ENCODE data around the gene NRAP. TPM values are rescaled to one million over a fixed set of nuclear protein-coding genes. Genes with fewer than 3 reads are reported as not detected.

NRAP gene
- total RNA-seq, 4 donors from 2014 or later: 811 to 2,339 (median 1,413) TPM

DNA sequence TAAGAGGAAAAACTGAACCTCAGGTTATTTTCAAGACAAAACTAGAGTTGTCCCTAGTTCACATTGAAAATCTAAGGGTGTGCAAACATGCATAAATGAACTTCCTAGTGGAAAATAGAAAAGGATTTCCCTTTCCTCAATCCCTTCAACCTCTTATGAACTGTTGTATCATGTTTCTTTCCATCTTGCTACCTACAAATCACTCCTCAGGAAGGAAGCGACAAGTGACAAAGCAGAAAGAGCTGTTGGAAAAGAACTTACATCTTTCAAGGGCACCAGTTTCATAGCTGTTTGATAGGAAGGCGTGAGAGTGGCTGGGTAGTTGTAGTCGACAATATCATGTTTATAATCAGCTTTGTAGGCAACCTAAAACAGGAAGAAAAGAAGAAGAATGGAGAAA lies 23.9 kb downstream of the NRAP start:
- peak; percentile 64 to 85 for ATAC-seq
- H3K27ac ChIP-seq: peak overlapping the region; percentile 81 to 96 (median 96)
- DNase-seq: no peak
- in situ Hi-C loops (cut with MboI; ENCODE audit: low sequenced_read_pairs in 4 of 4) (no loop called here), intact Hi-C loops (cut with DNase I; ENCODE audit: low total_unique reads) (no loop called here)
- H3K4me3 ChIP-seq: no peak overlapping the region
- TF ChIP-seq, protein P1, sequence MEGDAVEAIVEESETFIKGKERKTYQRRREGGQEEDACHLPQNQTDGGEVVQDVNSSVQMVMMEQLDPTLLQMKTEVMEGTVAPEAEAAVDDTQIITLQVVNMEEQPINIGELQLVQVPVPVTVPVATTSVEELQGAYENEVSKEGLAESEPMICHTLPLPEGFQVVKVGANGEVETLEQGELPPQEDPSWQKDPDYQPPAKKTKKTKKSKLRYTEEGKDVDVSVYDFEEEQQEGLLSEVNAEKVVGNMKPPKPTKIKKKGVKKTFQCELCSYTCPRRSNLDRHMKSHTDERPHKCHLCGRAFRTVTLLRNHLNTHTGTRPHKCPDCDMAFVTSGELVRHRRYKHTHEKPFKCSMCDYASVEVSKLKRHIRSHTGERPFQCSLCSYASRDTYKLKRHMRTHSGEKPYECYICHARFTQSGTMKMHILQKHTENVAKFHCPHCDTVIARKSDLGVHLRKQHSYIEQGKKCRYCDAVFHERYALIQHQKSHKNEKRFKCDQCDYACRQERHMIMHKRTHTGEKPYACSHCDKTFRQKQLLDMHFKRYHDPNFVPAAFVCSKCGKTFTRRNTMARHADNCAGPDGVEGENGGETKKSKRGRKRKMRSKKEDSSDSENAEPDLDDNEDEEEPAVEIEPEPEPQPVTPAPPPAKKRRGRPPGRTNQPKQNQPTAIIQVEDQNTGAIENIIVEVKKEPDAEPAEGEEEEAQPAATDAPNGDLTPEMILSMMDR (IDR thresholded peaks at IDR 0.05 in 4 of 5, conservative IDR thresholded peaks at IDR 0.05 in 1 of 5): no peak
- no peak for TF ChIP-seq POLR2A (IDR thresholded peaks at IDR 0.05)
- peaks cover 38 to 48% of the 10 kb centered on the region in 2 donors for H3K4me1 ChIP-seq
- peaks cover 0 to 76% of the 10 kb centered on the region in 2 donors for H3K36me3 ChIP-seq
- no peaks in the 10 kb centered on the region for H3K9me3 ChIP-seq
- H3K27me3 ChIP-seq: no peaks in the 10 kb centered on the region

GRCh38 chr10:113631684-113632367 lies 32.0 kb downstream of the NRAP start:
- H3K4me3 ChIP-seq: no peak overlapping the region
- H3K27ac ChIP-seq: peak overlapping the region; percentile 68 to 96 (median 90)
- intact Hi-C loops (cut with DNase I; ENCODE audit: low total_unique reads): no loop called here
- no peaks in the 10 kb centered on the region for H3K9me3 ChIP-seq
- in situ Hi-C loops (cut with MboI; ENCODE audit: low sequenced_read_pairs in 4 of 4): no loop called here
- DNase-seq (no peak), ATAC-seq (no peak)
- H3K4me1 ChIP-seq: peaks cover 37 to 54% of the 10 kb centered on the region in 2 donors
- TF ChIP-seq POLR2A (IDR thresholded peaks at IDR 0.05): no peak
- TF ChIP-seq, protein P1 (IDR thresholded peaks at IDR 0.05 in 4 of 5, conservative IDR thresholded peaks at IDR 0.05 in 1 of 5): no peak
- H3K36me3 ChIP-seq: peaks cover 0 to 78% of the 10 kb centered on the region in 2 donors
- H3K27me3 ChIP-seq: no peaks in the 10 kb centered on the region

GRCh38 chr10:113630929-113631533 lies 32.8 kb downstream of the NRAP start:
- Histone ChIP-seq H3K4me1 (peaks cover 45 to 62% of the 10 kb centered on the region in 2 donors), H3K27ac (peak overlapping the region; percentile 88 to 96 (median 90)), H3K9me3 (no peaks in the 10 kb centered on the region), H3K36me3 (peaks cover 0 to 71% of the 10 kb centered on the region in 2 donors), H3K4me3 (no peak overlapping the region), H3K27me3 (no peaks in the 10 kb centered on the region)
- intact Hi-C loops (cut with DNase I; ENCODE audit: low total_unique reads) (no loop called here), in situ Hi-C loops (cut with MboI; ENCODE audit: low sequenced_read_pairs in 4 of 4) (no loop called here)
- DNase-seq (no peak), ATAC-seq (no peak)
- TF ChIP-seq, protein P1 (IDR thresholded peaks at IDR 0.05 in 4 of 5, conservative IDR thresholded peaks at IDR 0.05 in 1 of 5): no peak
- TF ChIP-seq POLR2A (IDR thresholded peaks at IDR 0.05): no peak

- peak in 1 of 2 donors; percentile 16 for ATAC-seq
- no peaks in the 10 kb centered on the region for H3K27me3 ChIP-seq
- peaks cover 67 to 76% of the 10 kb centered on the region in 2 donors for H3K4me1 ChIP-seq
- DNase-seq: peak in 1 of 2 donors; percentile 74
- peak overlapping the region; percentile 88 to 96 (median 90) for H3K27ac ChIP-seq
- in situ Hi-C loops (cut with MboI; ENCODE audit: low sequenced_read_pairs in 4 of 4) (no loop called here), intact Hi-C loops (cut with DNase I; ENCODE audit: low total_unique reads) (no loop called here)
- no peak for TF ChIP-seq POLR2A (IDR thresholded peaks at IDR 0.05)
- TF ChIP-seq, protein P1 (IDR thresholded peaks at IDR 0.05 in 4 of 5, conservative IDR thresholded peaks at IDR 0.05 in 1 of 5): no peak
- H3K4me3 ChIP-seq: no peak overlapping the region
- peaks cover 0 to 66% of the 10 kb centered on the region in 2 donors for H3K36me3 ChIP-seq
- no peaks in the 10 kb centered on the region for H3K9me3 ChIP-seq
These were observed 35.2 kb downstream of the NRAP start for GRCh38 chr10:113628607-113629153.
